Kidney capillary endothelial cell (primary cell): ENCODE results near the gene CLASP1.
A peak's percentile ranks its signal among the peaks of the same experiment; 100 is the strongest.
"Not testable (repeated sequence)": the region's sequence is repeated elsewhere in the genome, so short reads cannot be mapped to it uniquely, and the experiment has no call there.

Source experiments
- DNase-seq: peaks from one replicate; pipeline ENCODE4 v3.0.0-alpha.2; 2018; ENCODE audit warnings: low spot score

CLASP1 gene

DNA sequence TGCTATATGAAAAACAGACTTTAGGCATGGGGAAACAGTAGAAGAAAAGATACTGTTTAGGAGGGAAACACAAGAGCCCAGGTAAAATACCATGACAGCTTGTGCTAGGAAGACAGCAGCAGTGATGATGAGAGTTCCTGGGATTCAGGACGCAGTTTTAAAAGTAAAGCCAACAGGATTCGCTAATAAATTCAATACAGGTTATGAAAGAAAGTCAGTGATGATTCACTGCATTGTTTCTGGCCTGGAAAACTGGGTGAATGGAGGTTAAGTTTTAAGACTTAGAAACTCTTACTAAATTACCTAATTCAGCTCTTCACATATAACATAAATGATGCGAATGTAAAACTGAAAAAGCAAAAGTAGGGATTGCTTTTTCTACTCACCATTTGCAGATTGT lies 146.5 kb downstream of the CLASP1 start:
- no peak for DNase-seq

DNA sequence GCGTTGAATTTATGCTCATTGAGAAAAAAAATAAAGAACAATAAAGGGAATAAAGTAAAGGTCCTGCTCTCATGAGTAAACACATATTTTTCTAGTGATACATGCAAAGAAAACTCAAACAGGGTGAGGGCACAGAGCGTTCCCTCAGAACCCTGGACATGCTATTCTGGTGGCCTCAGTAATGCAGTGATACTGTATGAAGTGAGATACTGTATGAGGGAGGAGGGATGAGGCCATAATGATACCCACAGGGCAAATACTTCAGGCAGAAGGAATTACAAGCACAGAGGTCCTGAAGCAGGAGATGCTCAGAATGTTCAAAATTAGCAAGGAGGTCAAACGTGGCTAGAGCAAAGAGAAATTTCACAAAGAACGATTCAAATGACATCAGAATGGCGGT lies 147.0 kb downstream of the CLASP1 start:
- DNase-seq: no peak

- no peak for DNase-seq
These were observed 147.7 kb downstream of the CLASP1 start for GRCh38 chr2:121501554-121501953.

DNA sequence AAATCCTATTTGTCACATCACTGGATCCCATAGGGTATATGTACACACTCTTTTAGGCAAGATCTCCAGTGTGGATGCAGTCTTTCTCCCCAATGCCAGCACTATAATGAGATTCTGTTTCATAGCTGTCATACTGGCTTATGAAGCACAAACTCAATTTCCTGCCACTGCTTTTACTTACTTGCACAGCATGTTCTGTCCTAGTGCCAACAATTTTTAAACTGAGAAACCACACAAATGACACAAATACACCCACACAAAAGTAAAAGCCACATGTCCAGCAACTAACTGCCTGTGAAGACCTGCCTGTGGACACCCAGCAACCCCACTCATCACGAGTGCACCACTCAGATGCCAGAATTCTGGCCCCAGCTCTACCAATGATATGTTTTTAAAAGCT lies 148.2 kb downstream of the CLASP1 start:
- no peak for DNase-seq

DNA sequence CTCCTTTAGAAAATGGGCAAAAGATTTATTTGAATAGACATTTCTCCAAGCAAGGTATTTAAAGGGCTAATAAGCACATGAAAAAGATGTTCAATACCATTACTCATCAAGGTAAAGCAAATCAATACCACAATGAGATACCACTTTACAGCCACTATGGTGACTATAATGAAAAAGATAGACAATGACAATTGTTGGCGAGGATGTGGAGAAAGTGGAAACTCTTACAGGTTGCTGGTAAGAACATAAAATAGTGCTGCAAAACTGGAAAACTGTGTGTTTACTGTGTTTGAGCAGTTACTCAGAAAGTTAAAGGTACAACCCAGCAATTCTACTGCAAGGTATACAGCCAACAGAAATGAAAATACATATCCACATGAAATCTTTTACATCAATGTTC lies 150.5 kb downstream of the CLASP1 start:
- no peak for DNase-seq

DNA sequence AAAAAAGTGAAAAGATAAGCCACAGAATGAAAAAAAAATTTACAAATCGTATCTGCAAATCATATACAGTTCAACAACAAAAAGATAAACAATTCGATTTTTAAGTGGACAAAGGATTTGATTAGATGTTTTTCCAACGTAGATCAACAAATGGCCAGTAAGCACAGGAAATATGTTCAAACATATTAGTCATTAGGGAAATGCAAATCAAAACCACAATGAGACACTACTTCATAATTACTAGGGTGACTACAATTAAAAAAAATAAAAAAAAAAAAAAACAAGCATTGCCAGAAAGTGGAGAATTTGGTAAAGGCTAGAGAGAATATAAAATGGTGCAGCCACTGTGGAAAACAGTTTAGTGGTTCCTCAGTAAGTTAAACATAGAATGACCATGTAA lies 156.9 kb downstream of the CLASP1 start:
- no peak for DNase-seq

GRCh38 chr2:121491518-121491917 lies 157.7 kb downstream of the CLASP1 start:
- DNase-seq: no peak

DNA sequence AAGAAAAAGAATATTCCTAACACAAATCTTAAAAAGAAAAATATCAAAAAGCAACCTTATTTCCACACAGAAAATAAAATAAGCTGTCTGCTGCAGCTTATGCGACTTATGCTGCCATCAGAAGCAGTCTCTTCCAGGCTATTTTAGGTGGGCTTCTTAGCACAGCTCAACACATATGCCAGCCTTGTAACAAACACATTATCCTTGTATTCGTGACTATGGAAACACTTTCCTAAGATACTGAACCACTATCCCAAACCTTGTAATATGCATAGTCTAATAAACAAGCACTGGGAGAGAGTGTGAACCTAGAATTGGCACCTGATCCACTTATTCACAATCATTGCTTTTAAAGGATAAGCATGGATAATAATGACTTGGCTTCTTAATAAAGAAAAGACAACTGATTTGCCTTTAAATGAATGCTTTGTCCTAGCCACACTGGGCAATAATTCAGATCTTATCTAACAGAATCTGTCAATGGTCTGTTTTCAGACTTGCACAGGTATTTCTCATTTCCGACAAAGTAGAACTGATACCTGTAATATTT lies 158.6 kb downstream of the CLASP1 start:
- no peak for DNase-seq

GRCh38 chr2:121489911-121490583 lies 159.2 kb downstream of the CLASP1 start:
- DNase-seq: no peak

DNA sequence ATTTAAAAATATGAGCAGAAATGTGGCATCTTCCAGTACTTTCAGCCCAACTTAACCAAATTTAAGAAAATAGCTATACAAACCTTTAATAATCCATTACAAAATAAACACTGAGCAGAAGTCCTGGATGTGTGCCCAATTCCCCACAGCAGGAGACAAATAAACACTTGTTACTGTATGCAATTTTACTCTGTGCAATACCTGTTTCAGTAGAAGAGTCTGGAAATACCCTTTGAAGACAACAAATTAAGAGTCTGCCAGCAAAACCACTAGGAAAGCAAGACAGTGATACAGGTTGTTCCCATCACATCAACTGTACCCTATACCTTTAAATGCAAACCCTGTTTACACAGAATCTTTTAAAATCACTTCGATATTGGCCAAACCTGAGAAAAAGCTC lies 160.0 kb downstream of the CLASP1 start:
- DNase-seq: no peak

DNA sequence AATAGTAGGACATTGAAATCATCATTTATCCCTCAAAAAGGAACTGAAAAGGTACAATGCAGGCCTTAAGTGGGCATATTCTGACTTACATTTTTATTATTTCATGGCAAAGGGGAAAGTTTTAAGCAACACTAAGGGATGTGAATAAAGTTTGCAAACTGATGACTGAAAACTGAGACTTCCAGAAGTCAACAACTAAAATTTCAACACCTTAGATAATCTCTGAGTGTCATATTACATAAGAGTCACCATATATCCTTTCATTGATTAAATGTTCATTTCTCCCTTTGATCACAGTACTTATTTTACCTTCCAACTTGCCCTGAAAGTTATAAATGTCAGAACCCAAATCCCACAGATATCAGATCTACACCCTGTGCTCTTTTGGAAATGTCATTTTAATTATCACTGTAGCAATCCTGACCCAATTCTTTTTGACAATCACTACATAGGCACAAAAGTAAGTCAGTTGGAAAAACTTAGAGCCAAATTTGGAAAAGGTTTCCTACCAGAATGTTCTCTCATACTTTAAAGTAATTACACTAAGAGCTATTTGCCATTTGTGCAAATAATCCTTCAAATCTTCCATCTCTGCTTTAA lies 163.0 kb downstream of the CLASP1 start:
- DNase-seq: no peak

GRCh38 chr2:121485039-121485438 lies 164.2 kb downstream of the CLASP1 start:
- no peak for DNase-seq

- no peak for DNase-seq
These were observed 165.4 kb downstream of the CLASP1 start for GRCh38 chr2:121483846-121484245.

- peak; percentile 8 for DNase-seq
These were observed 166.2 kb downstream of the CLASP1 start for GRCh38 chr2:121483021-121483420.

- DNase-seq: no peak
These were observed 168.4 kb downstream of the CLASP1 start for GRCh38 chr2:121480826-121481225.

DNA sequence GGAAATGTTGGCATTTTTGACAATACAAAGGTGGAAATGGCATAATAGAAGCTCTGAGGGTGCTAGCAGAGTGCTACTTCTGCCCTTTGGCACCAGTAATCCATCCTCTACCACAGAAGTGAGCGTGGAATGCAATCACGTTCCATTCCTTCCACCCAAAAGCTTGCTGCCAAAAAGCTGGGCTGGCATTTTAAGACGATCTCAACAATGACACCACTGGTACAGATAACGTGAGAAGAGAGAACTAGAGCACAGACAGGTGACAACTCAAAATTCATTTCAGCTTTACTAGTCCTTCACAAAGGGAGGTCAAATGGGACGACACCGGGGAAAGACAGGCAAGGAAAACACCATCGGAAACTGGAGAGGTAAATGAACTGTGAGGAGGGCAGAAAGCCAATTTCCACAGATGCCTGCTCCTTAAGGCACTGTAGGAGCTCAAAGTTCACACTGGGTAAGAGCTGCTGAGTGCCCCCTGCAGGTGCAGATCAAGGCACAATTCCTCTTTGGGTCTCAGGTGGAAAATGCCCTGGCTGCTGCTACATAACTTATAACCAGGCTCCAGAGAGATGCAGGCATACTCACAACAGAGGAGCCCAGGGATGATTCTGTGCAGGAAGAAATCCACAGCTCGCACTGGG lies 169.3 kb downstream of the CLASP1 start:
- DNase-seq: no peak

DNA sequence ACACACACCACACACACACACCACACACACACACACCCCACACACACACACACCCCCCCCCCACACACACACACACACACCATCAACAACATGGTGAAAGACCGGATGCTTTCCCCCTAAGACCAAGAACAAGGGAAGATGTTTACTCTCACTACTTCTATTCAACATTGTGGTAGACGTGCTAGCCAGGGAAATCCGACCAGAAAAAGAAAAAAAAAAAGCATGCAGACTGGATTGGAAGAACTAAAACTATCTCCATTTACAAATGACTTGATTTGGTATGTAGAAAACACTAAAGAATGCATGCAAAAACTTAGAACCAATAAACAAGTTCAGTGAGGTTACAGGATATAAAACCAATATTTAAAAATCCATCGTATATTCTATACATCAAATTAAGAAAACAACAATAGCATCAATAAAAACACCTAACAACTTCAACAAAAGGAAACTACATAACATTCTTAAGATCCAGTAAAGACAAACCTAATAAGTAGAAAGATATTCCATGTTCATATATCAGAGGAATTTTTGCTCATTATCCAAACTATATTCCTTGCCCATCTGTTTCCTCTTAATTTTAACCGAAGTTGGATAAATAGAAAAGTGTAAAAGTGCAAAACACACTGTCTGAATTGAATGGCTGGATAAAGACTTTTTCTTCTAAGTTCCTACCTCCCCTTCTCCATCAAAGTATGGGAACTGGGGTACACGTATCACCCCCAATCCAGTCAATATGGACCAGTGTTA lies 170.1 kb downstream of the CLASP1 start:
- no peak for DNase-seq

- not testable (repeated sequence) for DNase-seq
These were observed 170.8 kb downstream of the CLASP1 start for GRCh38 chr2:121478358-121478995.

- no peak for DNase-seq
These were observed 172.6 kb downstream of the CLASP1 start for GRCh38 chr2:121476684-121477083.

DNA sequence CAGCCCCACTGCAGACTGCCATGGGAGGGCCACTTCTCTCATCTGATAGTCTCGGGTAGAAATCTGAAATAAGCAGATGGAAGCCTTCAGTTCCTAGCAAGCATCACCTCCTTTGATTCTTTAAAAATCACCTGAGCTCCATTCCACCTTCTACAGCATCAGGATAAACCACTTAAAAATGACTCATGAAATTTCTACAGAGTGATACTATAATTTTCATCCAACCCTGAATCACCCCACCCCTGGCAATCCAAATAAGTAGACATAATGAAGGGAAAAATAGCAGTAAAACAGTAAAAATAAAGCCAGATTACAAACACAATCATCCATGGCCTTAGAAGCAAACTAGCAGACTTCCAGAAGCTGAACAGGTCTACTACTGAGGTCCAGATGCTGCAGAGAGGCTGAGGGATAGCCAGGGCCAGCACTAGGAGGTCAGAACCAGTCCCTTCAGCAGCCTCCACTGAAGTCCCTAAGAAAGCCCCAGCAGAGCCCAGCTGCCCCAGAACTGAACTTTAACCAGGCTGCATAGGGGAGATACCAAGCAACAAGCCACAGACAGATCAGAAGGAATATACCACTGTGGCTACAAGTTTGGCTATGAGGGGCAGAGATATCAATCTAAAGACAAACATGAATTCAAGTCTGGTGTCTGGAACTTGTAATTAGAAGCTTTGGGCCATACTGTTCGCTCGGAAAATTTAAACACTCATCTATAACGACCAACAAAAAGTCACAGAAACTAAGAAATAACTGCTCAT lies 173.3 kb downstream of the CLASP1 start:
- no peak for DNase-seq

- DNase-seq: no peak
These were observed 175.8 kb downstream of the CLASP1 start for GRCh38 chr2:121473512-121473911.
